GM18951 (cell line): ENCODE data around the gene OR52E2.
"Not testable (repeated sequence)": the region's sequence is repeated elsewhere in the genome, so short reads cannot be mapped to it uniquely, and the experiment has no call there.

Experiments
- POLR2A ChIP-seq: IDR thresholded peaks from 4 replicates; pipeline ENCODE4 v1.6.1; 2011; ENCODE audit warnings: mild to moderate bottlenecking; ENCODE audit not compliant: insufficient read length, insufficient read depth; ENCODE audit errors: extremely low read depth
- in situ Hi-C: fragments of 300-500 bp; cut with MboI; formaldehyde crosslinking; loops from one replicate; pipeline ENCODE4 v1.12.0; 2022; ENCODE audit warnings: low sequenced_read_pairs, mixed read lengths, inconsistent platforms; ENCODE audit not compliant: unreplicated experiment

Gene OR52E2

DNA sequence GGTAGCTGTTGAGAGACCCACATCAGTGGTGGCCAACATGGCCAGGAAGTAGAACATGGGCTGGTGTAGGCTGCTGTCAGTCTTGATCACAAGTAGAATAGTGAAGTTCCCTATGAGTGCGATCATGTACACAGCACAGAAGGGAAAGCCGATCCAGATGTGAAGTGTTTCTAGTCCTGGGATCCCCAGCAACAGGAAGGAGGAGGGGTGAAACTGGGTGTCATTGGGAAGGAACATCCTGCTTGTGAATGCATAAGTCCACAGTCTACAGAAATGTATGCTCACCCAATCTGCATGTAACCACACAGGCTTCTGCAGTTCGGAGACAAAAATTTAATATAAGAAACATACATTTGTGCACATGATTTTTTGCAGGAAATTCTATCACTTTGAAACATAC, at the start of gene OR52E2:
OR52E2 (minus strand) TSS at position 237 of the 400 bp plus-strand sequence; CDS start at position 237, 0 bp downstream.
- TF ChIP-seq POLR2A = no peak
- in situ Hi-C loops = no loop called here

DNA sequence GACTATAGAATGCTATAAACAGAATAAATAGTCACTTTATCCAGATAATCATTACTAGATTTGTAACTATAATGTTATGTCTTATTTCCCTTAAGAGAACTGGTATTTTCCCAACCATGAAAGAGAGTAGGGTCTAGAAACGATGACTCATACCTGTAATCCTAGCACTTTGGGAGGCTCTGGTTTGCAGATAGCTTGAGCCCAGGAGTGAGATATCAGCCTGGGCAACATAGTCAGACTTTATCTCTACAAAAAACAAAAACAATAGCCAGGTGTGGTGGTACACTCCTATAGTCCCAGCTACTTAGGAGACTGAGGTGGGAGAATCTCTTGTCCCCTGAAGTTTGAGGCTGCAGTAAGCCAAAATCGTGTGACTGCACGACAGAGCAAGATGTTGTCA, 47.9 kb upstream of the OR52E2 start:
- in situ Hi-C loops = no loop called here
- TF ChIP-seq POLR2A = no peak

DNA sequence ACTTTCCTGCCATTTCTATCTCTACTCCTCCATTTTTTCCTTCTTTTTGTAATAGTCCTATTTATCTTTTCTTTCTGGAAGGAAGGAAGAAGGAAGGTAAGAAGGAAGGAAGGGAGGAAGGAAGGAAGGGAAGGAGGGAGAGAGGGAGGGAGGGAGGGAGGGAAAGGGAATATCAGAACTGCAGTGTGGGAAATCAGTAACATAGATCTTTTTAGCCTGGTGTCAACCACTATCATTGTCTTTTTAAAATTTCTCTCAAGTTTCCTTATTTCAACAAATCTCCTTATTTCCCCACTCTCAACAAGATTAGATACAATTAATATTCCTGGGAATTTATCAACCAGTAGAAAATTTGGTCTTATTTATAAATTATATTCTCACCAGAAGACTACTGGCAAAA, 43.6 kb upstream of the OR52E2 start:
- in situ Hi-C loops = no loop called here
- TF ChIP-seq POLR2A = no peak

DNA sequence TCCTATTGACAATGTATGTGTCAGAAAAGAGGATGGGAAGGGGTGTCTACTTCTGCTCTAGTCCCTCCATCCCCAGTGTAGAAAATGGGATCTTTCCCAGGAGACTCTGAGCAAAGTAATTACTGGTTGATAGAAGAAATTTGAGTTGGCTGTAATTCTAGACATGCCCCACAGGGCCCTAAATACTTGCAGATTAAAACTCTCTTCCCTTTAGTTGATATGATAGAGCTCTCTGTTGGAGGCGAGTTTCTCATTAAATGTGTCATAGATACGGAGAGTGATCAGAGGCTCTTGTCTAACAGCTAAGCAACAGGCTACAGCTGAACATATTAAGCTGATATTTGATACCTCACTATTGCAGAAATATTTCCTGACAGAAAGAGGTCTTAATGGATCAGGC, 42.8 kb upstream of the OR52E2 start:
- in situ Hi-C loops = no loop called here
- TF ChIP-seq POLR2A = no peak

DNA sequence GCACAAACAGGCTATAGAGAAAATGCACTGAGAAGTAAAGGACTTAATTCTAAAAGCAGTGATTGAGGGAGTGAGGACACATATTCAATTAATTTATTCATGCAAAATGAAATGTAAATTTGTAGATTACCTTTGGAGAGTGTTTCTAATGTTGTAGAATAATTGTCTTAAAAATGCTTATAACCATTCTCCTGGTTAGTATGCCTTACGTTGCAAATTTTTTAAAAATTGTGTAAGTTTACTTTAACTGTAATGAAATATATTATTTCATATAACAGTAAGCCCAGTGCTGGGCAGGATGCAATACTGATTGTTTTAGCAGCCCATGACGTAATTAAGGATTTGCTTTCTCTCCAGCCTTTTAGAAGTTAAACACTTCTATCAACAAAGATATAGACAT, 36.6 kb upstream of the OR52E2 start:
- in situ Hi-C loops = no loop called here
- TF ChIP-seq POLR2A = no peak

DNA sequence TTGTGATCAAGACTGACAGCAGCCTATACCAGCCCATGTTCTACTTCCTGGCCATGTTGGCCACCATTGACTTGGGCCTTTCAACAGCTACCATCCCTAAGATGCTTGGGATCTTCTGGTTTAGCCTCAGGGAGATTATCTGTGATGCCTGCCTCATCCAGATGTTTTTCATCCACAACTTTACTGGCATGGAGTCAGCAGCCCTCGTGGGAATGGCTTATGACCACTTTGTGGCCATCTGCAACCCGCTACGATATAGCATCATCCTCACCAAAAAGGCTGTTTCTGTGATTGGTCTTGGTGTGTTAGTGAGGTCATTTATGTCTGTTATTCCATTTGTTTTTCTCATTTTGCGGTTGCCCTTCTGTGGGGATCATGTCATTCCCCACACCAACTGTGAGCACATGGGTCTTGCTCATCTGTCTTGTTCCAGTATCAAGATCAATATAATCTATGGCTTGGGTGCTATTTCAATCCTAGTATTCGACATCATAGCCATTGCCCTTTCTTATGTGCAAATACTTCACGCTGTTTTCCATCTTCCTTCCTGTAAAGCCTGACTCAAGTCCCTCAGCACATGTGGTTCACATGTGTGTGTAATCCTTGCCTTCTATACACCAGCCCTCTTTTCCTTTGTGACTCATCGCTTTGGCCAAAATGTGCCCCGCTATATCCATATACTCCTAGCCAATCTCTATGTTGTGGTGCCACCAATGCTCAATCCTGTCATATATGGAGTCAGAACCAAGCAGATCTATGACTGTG, 33.6 kb upstream of the OR52E2 start:
- no peak for TF ChIP-seq POLR2A
- in situ Hi-C loops = no loop called here

DNA sequence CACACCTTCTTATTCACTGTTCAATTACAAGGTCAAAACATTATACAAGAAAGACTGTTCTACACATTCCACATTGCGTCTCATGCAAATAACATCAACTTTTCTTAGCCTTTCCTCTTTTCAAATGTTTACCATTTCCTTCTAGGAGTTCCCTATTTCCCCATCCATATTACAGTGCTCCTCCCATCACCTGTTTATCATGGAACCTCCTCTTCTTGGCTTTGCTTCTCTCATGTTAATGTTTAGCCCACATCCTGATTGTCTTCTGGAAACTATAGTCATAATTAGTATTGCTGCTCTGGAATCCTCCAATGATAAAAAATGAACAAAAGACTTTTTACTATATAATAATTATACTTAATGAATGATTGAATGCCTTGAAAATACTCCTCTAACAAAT, 31.2 kb upstream of the OR52E2 start:
- in situ Hi-C loops = no loop called here

DNA sequence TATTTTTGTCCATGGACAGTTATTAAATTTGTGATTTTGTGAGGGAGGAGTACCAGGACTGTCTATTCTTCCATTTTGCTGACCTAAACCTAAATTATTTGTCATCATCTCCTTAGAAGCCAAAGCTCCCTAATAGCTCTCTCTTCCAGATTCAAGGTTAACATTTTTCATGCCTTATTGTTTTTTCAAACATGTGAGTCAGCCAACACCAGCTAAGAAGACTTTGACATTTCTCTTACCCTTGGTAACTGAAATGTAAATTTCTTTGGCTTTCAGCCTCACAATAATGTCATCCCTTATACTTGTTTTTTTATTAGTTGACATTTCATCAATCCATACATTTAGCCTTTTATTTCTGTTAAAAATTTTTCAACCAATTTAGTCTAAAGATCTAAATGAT, 29.1 kb upstream of the OR52E2 start:
- TF ChIP-seq POLR2A = no peak
- in situ Hi-C loops = no loop called here

More for the DNA sequence above, 31.2 kb upstream of the OR52E2 start:
- TF ChIP-seq POLR2A = no peak

DNA sequence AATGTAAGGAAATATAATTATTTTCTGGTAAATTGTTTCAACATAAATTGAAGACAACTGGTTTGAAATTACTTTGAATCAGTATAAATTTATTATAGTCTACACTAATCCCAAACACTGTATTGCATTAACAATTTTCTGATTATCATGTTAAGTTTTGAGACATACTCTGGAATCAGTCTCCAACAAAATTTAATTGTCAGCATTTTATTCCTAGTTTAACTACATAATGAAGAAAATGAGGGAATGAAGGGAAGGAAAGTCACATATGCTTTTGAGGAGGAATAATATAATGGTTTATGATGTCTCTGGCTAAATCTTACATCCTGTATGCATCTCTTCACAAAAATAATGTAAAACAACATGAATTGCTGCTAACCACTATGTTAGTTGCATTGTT, 24.2 kb upstream of the OR52E2 start:
- no peak for TF ChIP-seq POLR2A

DNA sequence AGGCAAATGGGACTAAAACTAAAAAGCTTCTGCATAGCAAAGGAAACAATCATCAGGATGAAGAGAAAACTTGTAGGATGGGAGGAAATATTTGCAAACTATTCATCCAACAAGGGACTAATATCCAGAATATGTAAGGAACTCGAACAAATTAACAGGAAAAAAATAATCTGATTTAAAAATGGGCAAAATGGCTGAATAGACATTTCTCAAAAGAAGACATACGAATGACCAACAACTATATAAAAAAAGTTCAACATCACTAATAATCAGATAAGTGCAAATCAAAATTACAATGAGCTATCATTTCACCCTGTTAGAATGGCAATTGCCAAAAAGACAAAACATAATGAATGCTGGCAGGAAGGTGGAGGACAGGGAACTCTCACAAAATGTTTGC, 22.0 kb upstream of the OR52E2 start:
- no peak for TF ChIP-seq POLR2A
- in situ Hi-C loops = no loop called here

More for the DNA sequence above, 24.2 kb upstream of the OR52E2 start:
- in situ Hi-C loops = no loop called here

DNA sequence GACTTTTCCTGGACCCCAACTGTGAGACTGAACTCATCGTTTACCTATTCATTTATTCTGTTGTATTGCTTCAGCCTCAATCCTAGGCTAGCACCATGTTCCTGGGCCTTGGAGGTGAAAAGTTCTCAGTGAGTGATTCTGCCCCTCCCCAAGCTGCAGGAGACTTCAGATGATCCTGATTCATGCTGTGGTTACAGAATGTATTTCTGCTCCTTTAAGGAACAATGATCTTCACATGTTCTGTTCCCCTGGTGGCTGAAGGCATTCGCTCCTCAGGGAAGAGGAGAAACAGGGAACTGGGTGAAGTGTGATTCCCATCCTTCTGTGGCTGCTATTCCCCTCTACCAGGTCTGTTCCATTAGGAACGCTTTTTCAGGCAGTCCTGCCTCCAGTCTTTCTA, 12.4 kb upstream of the OR52E2 start:
- in situ Hi-C loops = no loop called here
- no peak for TF ChIP-seq POLR2A

DNA sequence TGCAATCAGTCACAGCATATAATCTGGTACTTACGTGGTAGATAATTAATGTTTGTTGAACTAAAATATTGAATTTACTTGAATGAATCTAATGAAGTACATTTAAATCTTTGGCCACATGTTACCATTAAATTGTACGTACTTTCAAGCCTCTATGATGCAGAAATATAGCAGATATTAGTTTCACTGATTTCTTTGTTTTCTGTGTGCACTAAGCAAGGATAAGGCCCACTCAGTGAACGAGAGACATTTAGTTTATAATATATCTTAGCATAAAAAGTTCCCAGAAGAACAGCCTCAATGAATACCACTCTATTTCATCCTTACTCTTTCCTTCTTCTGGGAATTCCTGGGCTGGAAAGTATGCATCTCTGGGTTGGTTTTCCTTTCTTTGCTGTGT, 9.8 kb upstream of the OR52E2 start, which contains the start of gene OR52E1:
OR52E1 (plus strand) TSS at position 301 of the 400 bp plus-strand sequence.
- in situ Hi-C loops = no loop called here
- TF ChIP-seq POLR2A = no peak

DNA sequence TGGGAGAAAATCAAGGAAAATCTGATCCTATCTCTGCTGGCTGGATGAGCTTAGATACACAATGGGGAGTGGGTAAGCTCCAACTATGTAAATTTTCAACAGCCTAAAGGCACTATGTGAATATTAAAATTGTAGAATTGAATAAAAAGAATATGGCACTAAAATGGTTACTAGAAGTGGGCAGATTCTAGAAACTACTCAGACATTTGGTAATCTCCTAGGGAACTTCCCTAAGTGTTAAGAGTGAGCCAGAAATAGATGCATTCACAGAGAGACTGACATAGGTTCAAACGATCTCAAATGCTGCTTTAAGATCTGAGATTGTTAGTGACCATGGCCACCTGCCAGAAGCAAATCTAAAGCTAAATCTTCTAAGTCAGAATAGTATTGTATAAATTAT, 5.6 kb upstream of the OR52E2 start:
- in situ Hi-C loops = no loop called here

DNA sequence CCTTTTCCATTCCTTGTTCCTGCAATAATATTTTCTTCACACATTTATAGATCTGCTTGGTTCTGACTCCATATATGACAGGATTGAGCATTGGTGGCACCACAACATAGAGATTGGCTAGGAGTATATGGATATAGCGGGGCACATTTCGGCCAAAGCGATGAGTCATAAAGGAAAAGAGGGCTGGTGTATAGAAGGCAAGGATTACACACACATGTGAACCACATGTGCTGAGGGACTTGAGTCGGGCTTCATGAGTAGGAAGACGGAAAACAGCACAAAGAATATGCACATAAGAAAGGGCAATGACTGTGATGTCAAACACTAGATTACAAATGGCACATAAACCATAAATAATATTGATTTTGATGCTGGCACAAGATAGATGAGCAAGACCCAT, 748 bp downstream of the OR52E2 start:
- in situ Hi-C loops = not testable (repeated sequence)

More for the DNA sequence above, 5.6 kb upstream of the OR52E2 start:
- no peak for TF ChIP-seq POLR2A

DNA sequence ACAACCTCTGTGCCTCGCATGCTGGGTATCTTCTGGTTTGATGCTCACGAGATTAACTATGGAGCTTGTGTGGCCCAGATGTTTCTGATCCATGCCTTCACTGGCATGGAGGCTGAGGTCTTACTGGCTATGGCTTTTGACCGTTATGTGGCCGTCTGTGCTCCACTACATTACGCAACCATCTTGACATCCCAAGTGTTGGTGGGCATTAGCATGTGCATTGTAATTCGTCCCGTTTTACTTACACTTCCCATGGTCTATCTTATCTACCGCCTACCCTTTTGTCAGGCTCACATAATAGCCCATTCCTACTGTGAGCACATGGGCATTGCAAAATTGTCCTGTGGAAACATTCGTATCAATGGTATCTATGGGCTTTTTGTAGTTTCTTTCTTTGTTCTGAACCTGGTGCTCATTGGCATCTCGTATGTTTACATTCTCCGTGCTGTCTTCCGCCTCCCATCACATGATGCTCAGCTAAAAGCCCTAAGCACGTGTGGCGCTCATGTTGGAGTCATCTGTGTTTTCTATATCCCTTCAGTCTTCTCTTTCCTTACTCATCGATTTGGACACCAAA, 12.6 kb downstream of the OR52E2 start:
- in situ Hi-C loops = no loop called here
- no peak for TF ChIP-seq POLR2A

DNA sequence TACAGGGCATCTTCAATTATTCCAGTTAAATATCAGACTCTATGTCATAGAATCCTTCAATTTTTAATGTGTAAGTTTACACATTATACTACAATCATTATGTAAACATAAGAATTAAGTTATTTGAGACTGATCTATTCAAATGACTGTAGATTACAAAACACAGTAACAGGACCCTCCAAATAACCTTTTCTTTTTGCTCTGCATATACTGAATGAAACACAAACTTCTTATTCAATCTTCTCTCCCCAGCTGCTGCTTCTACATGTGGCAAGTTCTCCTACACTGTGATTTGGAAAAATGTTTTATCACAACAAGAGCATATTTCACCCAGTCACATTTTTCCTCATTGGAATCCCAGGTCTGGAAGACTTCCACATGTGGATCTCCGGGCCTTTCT, 13.2 kb downstream of the OR52E2 start, which contains the start of gene OR52J3:
OR52J3 (plus strand) TSS at position 301 of the 400 bp plus-strand sequence; CDS start at position 301, 0 bp downstream.
- no peak for TF ChIP-seq POLR2A
- in situ Hi-C loops = no loop called here
